K562 treated with DMSO at 1 percent for 48 hours (cell line): Measurements from ENCODE around the gene SFTPB. TPM values are rescaled to one million over a fixed set of nuclear protein-coding genes. Genes with fewer than 3 reads are reported as not detected.

Source experiments
- total RNA-seq: library from RNA; unstranded; fragments of 300-600 nt; gene quantifications from 2 replicates; pipeline ENCODE4 v1.2.3, GENCODE V29; 2022; ENCODE audit warnings: low replicate concordance; ENCODE audit errors: extremely low read depth

Gene SFTPB
- total RNA-seq: not detected in 2 replicates

DNA sequence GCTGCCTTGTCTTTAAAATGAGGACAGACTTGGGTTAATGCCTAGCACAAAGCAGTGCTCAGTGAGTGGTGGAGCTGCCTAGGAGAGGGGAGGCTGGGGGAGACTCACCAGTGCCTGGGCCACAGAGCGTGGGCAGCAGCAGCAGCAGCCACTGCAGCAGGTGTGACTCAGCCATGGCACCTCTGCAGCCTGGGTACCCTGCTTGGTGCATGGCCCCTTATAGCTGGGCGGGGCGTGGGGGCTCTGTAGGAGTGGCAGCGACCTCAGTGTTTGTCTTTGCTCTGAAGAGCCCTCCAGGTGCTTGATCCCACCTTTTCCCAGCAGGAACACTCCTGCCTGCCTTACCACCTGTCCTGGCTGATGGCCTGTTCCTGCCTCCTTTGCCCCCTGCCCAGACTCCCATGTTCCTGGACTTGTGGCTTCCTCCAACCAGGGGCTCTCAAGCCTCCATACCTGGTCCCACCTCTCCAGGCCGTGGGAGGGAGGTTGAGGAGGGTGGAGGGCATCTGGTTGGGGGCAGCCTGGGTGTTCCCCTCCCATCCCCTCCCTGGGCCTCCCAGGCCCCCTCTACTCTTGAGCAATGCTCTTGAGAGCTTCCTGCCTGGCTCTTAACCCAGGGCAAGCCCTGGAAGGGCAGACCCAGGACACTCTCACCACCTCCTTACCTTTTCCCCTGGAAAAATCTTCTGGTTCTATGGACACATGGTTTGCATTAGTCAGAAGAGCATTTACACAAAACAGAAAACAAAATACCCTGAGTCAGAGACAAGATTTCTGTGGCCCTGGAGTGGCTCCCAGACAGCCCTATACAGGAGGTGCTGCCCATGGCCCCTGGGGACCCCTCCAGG is at the start of gene SFTPB:
TSS of gene SFTPB (minus strand) at position 191 of the 848 bp plus-strand sequence. CDS start at position 175, 16 bp downstream.

DNA sequence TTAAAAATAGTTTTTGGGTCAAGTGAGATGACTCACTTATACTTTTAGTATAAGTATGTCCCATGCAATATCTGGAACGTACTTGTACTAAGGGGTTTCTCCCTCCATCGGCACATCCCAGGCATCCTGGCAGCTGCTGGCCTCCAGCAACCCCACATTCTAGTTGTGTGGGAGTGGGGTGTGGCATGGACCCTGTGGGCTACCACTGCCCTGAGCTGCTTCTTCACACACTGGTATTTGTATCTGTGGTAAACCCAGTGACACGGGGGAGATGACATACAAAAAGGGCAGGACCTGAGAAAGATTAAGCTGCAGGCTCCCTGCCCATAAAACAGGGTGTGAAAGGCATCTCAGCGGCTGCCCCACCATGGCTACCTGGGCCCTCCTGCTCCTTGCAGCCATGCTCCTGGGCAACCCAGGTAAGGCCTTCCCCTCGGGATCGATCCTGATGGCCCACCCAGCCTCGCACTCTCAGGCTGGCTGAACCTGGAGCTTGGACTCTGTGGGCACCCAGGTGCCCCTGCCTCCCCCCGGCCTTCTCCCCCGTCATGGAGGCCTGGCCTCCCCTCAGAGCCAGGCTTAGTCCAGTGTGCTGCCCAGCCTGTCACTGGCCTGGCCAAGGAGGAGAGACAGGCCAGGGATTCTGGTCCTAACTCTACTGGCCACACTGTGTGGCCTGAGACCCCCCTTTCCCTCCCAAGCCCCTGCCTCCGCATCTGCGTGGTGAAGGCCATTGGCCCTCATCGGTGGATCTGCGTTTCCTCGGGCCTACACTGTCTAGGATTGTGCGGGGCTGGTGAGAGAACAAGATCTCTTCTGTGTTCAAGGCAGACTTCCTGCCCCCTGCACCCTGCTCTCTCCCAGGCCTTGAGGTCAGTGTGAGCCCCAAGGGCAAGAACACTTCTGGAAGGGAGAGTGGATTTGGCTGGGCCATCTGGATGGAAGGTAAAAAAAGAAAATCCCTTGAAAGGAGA is 26.3 kb upstream of the SFTPB start, which contains the start of gene GNLY:
TSS of gene GNLY (plus strand) at position 307 of the 974 bp plus-strand sequence. CDS start at position 368, 61 bp downstream.

DNA sequence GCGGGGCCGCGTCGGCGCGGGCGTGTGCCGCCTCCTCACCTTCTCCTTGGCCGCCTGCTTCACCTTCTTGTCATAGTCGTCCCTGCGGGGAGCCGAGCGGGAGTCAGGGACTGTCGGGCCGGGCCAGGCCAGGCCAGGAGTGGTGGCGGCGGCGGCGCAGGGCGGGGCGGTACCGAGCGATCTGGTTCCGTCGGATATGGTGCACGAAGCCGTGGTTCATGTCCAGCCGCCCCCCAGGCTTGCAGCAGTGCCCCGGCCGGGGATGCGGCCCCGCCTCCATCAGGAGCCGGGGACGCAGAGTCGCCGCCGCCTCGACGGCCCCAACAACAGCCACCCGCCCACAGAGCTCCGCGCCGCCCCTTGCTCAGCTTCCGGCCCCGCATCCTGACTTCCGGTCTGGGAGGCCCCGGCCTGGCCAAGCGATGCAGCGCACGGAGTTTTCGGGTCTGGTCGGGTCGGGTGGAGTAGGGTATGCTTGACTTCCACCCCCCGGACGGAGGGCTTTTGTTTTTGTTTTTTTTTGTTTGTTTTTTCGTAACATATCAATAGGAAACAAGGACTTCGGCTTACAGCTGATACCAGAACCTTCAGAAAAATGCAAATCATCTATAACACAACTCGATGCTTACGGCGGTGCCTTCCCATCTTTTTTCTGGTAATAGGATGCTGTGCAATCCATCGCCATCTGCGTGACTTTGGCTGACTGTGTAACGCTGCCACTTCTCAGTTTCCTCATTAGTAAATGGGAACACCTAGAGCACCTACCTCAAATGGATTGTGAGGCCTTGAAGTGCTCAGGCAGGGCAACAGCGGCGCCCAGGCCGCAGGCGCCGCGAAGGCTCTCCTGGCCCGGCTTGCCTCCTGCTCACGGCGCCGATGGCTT is 56.1 kb downstream of the SFTPB start, which contains the start of gene C2orf68:
TSS of gene C2orf68 (minus strand) at position 362 of the 883 bp plus-strand sequence. CDS start at position 280, 82 bp downstream.

Other genes with a start within 250 kb of the SFTPB start
- gene SH2D6, start 249.5 kb downstream of the SFTPB start, total RNA-seq: not detected in 2 replicates
- not detected in 2 replicates for gene MAT2A, start 129.0 kb downstream of the SFTPB start, total RNA-seq
- gene GGCX, start 106.7 kb downstream of the SFTPB start, total RNA-seq: not detected in 2 replicates
- gene VAMP8, start 90.6 kb downstream of the SFTPB start, total RNA-seq: not detected in 2 replicates
- gene VAMP5, start 83.8 kb downstream of the SFTPB start, total RNA-seq: not detected in 2 replicates
- gene RNF181, start 72.5 kb downstream of the SFTPB start, total RNA-seq: not detected in 2 replicates
- not detected in 2 replicates for gene TMEM150A, start 65.5 kb downstream of the SFTPB start, total RNA-seq
- not detected in 2 replicates for gene C2orf68, start 56.1 kb downstream of the SFTPB start, total RNA-seq
- not detected in 2 replicates for gene USP39, start 52.0 kb downstream of the SFTPB start, total RNA-seq
- gene GNLY, start 26.2 kb upstream of the SFTPB start, total RNA-seq: not detected in 2 replicates
- gene ATOH8, start 85.8 kb upstream of the SFTPB start, total RNA-seq: not detected in 2 replicates
- gene ST3GAL5, start 220.8 kb upstream of the SFTPB start, total RNA-seq: not detected in 2 replicates